CD4-positive, alpha-beta T cell (primary cell): ENCODE measurements around the gene ZMIZ2. TPM values are rescaled to one million over a fixed set of nuclear protein-coding genes. Genes with fewer than 3 reads are reported as not detected.
"Not testable (repeated sequence)": the region's sequence is repeated elsewhere in the genome, so short reads cannot be mapped to it uniquely, and the experiment has no call there.

Experiments used
- ATAC-seq: fragments of 200-7000 bp; cut with Tn5 transposase; one replicate; pipeline ENCODE4 v1.10.0; 2022; ENCODE audit warnings: mild to moderate bottlenecking; ENCODE audit not compliant: poor library complexity
- CTCF ChIA-PET: fragments of 350-600 bp; sonication (Branson Sonifier 250); formaldehyde crosslinking; loops from one replicate; lab custom pipeline; 2021; ENCODE audit warnings: antibody characterized with exemption, inconsistent platforms; lab: Charles Lee
- POLR2A ChIA-PET: fragments of 350-600 bp; sonication (Branson Sonifier 250); formaldehyde crosslinking; loops from one replicate; lab custom pipeline; 2021; ENCODE audit warnings: antibody characterized with exemption, inconsistent platforms; lab: Charles Lee
- DNase-seq, 14 experiments: peaks; one replicate each; pipeline ENCODE4 v3.0.0-alpha.2; 2013 to 2020; ENCODE audit warnings: mixed read lengths in 2 of 14
- H3K27ac ChIP-seq, 2 donors: one replicate each; pipeline versions ENCODE4 v1.5.1 to v1.7.0; 2013; ENCODE audit warnings: low read length in 2 of 2, low read depth in 1 of 2, mild to moderate bottlenecking in 1 of 2
- H3K27me3 ChIP-seq, 2 experiments: 1 replicate in 1 of 2; 2 replicates in 1 of 2; pipeline versions ENCODE4 v1.6.1 to v1.7.0; 2013; ENCODE audit warnings: low read length in 2 of 2, control low read depth in 1 of 2, mild to moderate bottlenecking in 1 of 2, moderate library complexity in 1 of 2; ENCODE audit not compliant: insufficient read depth in 2 of 2, control insufficient read depth in 1 of 2
- H3K36me3 ChIP-seq: one replicate; pipeline ENCODE4 v1.6.1; 2013; ENCODE audit warnings: low read length, control low read depth; ENCODE audit not compliant: insufficient read depth
- H3K4me1 ChIP-seq: one replicate; pipeline ENCODE4 v1.6.1; 2013; ENCODE audit warnings: low read length, control low read depth; ENCODE audit not compliant: insufficient read depth
- H3K4me3 ChIP-seq: one replicate; pipeline ENCODE4 v1.5.1; 2013; ENCODE audit warnings: mild to moderate bottlenecking, low read length, moderate library complexity
- H3K9me3 ChIP-seq, 2 experiments: 1 replicate in 1 of 2; 2 replicates in 1 of 2; pipeline versions ENCODE4 v1.6.1 to v1.7.0; 2013; ENCODE audit warnings: low read length in 2 of 2, mild to moderate bottlenecking in 2 of 2, control low read depth in 1 of 2, moderate library complexity in 1 of 2; ENCODE audit not compliant: control insufficient read depth in 1 of 2, insufficient read depth in 1 of 2
- H3K27ac Mint-ChIP-seq: one replicate; pipeline ENCODE4 v1.8.0; 2020; ENCODE audit warnings: mixed read lengths
- H3K27me3 Mint-ChIP-seq: one replicate; pipeline ENCODE4 v1.8.0; 2021; ENCODE audit warnings: mixed read lengths
- H3K36me3 Mint-ChIP-seq: one replicate; pipeline ENCODE4 v1.8.0; 2021; ENCODE audit warnings: low read depth, mixed read lengths
- H3K4me1 Mint-ChIP-seq: one replicate; pipeline ENCODE4 v1.8.0; 2021; ENCODE audit warnings: low read depth, mixed read lengths
- H3K4me3 Mint-ChIP-seq: one replicate; pipeline ENCODE4 v1.8.0; 2020; ENCODE audit warnings: mild to moderate bottlenecking, mixed read lengths
- H3K9me3 Mint-ChIP-seq: one replicate; pipeline ENCODE4 v1.8.0; 2020; ENCODE audit warnings: mixed read lengths
- CTCF ChIP-seq: fragments of 200-600 bp; IDR thresholded peaks from one replicate; pipeline ENCODE4 v1.8.0; 2022; ENCODE audit warnings: antibody characterized with exemption, mild to moderate bottlenecking
- intact Hi-C, 2 experiments: fragments of 100-400 bp; cut with DNase I in 1 of 2; cut with micrococcal nuclease in 1 of 2; formaldehyde crosslinking; loops; one replicate each; pipeline versions ENCODE4 v1.15.1 to v1.9.0; 2023 to 2025; cut with DNase I, micrococcal nuclease
- polyA plus RNA-seq, 2 donors: library from polyadenylated mRNA; unstranded; fragments of 120-200 nt; gene quantifications; one replicate each; pipeline ENCODE4 v1.2.1, GENCODE V29; 2013
- total RNA-seq, 174 experiments: library from RNA in 2 of 174; stranded (reverse) in 2 of 174; gene quantifications; one replicate each; pipeline ENCODE4 v1.2.3 and lab custom pipeline; 2021 to 2026

The ZMIZ2 gene
- 10 to 100 TPM; 81.5 to 82.0 TPM for total RNA-seq
- 45.7 TPM for polyA plus RNA-seq (2013, experiment 1 of 2)
- 72.2 TPM for polyA plus RNA-seq (2013, experiment 2 of 2)
- total RNA-seq (lab: John Stamatoyannopoulos, UW): 44.4 to 208 (median 83.2) reads per million in 172 experiments

GRCh38 chr7:44748045-44748947, at the start of gene ZMIZ2:
ZMIZ2 (plus strand) TSS chr7:44748847; CDS start chr7:44756250, 7,403 bp downstream.
- peak within 1 kb of the TSS; percentile 70 to 75 for H3K27ac ChIP-seq
- H3K4me1 ChIP-seq: peaks cover 37% of the 10 kb centered on the region
- H3K27me3 ChIP-seq: no peaks in the 10 kb centered on the region
- H3K4me3 ChIP-seq: peak within 1 kb of the TSS; percentile 87
- CTCF ChIA-PET: no interaction called here
- no peaks in the 10 kb centered on the region for H3K9me3 ChIP-seq
- peaks cover 2% of the 10 kb centered on the region for H3K36me3 ChIP-seq
- no peaks in the 10 kb centered on the region for H3K27me3 Mint-ChIP-seq
- H3K4me1 Mint-ChIP-seq: peaks cover 43% of the 10 kb centered on the region
- H3K9me3 Mint-ChIP-seq: no peaks in the 10 kb centered on the region
- intact Hi-C loops: loop anchor here (1.0 to 10.0 kb wide), 10 partner anchors 48 to 665 kb away; partner anchors contain the start of genes OGDH (in 2 of the 2), PPIA (in 2 of the 2), H2AZ2 (in 1 of the 2) and NUDCD3 (in 1 of the 2)
- peak within 1 kb of the TSS; percentile 86 for H3K27ac Mint-ChIP-seq
- TF ChIP-seq CTCF: no peak
- POLR2A ChIA-PET: interaction anchor here (0.7 to 3.3 kb wide), 9 partner anchors 20 to 175 kb away, joined by 3 to 32 read pairs (median 4); partner anchors contain the start of genes H2AZ2, OGDH and PPIA
- H3K4me3 Mint-ChIP-seq: peak within 1 kb of the TSS; percentile 84
- H3K36me3 Mint-ChIP-seq: peaks cover 10% of the 10 kb centered on the region
- ATAC-seq: peak; percentile 85
- peak; percentile 85 to 97 (median 92) for DNase-seq

GRCh38 chr7:44699598-44699997, 49.0 kb upstream of the ZMIZ2 start:
- CTCF ChIA-PET, H3K9me3 Mint-ChIP-seq: not testable (repeated sequence)
- peaks cover 65% of the 10 kb centered on the region for H3K36me3 ChIP-seq

DNA sequence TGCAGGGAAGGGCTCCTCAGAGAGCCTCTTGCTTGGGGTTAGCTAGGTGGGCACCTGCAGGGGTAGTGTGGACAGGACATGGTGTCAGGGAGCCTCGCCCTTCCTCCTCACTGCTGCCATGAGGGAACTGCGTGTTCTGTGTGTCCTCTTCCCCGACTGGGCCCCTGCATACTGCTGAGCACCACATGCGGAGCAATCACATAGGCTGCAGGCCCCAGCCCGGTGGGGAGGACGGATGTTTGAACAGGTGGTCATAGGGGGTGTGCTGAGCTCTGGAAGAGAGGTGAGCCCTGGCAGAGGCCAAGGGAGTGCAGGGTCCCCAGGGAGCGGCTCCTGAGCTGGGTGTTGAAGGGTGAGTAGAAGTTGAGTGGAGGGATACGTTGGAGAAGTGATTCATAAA, 48.3 kb upstream of the ZMIZ2 start:
- ChIA-PET POLR2A (no interaction called here), CTCF (no interaction called here)
- Mint-ChIP-seq H3K9me3 (no peaks in the 10 kb centered on the region), H3K27me3 (no peaks in the 10 kb centered on the region), H3K4me3 (no peak overlapping the region), H3K27ac (no peak overlapping the region), H3K4me1 (no peaks in the 10 kb centered on the region), H3K36me3 (peaks cover 80% of the 10 kb centered on the region)
- intact Hi-C loops: no loop called here
- Histone ChIP-seq H3K4me3 (no peak overlapping the region), H3K9me3 (no peaks in the 10 kb centered on the region), H3K4me1 (no peaks in the 10 kb centered on the region), H3K36me3 (peaks cover 60% of the 10 kb centered on the region), H3K27me3 (no peaks in the 10 kb centered on the region), H3K27ac (no peak overlapping the region)
- DNase-seq (no peak), ATAC-seq (no peak)
- no peak for TF ChIP-seq CTCF

More at GRCh38 chr7:44699598-44699997, 49.0 kb upstream of the ZMIZ2 start:
- H3K27me3 Mint-ChIP-seq, intact Hi-C loops, H3K27me3 ChIP-seq, ATAC-seq, H3K4me1 ChIP-seq, POLR2A ChIA-PET, H3K4me3 ChIP-seq, H3K27ac ChIP-seq, H3K9me3 ChIP-seq, H3K27ac Mint-ChIP-seq, H3K4me1 Mint-ChIP-seq, H3K4me3 Mint-ChIP-seq, DNase-seq: not testable (repeated sequence)
- H3K36me3 Mint-ChIP-seq: peaks cover 82% of the 10 kb centered on the region

GRCh38 chr7:44703391-44703790, 45.3 kb upstream of the ZMIZ2 start:
- H3K9me3 Mint-ChIP-seq, DNase-seq, H3K27me3 ChIP-seq, intact Hi-C loops, H3K27me3 Mint-ChIP-seq, H3K4me3 ChIP-seq, H3K4me3 Mint-ChIP-seq, H3K27ac Mint-ChIP-seq, H3K27ac ChIP-seq, POLR2A ChIA-PET, H3K4me1 ChIP-seq, H3K4me1 Mint-ChIP-seq, H3K9me3 ChIP-seq, CTCF ChIA-PET, ATAC-seq: not testable (repeated sequence)
- peaks cover 47% of the 10 kb centered on the region for H3K36me3 ChIP-seq
- H3K36me3 Mint-ChIP-seq: peaks cover 71% of the 10 kb centered on the region
